Measurements from ENCODE around the gene PDE6G.

GRCh38 chr17:81687770-81688541 is 31.6 kb upstream of the PDE6G start:
- TF ChIP-seq CTCF (IDR thresholded peaks at IDR 0.05), result no peak
- no peak for TF ChIP-seq POLR2AphosphoS5 (IDR thresholded peaks at IDR 0.05)
